GM19023 (cell line): ENCODE results near the gene GFOD1.

Experiments
- ATAC-seq: cut with Tn5 transposase; IDR thresholded peaks from one replicate; pipeline ENCODE4 v1.9.1; 2021; ENCODE audit warnings: mild to moderate bottlenecking, moderate library complexity; ENCODE audit not compliant: unreplicated experiment

Gene GFOD1

DNA sequence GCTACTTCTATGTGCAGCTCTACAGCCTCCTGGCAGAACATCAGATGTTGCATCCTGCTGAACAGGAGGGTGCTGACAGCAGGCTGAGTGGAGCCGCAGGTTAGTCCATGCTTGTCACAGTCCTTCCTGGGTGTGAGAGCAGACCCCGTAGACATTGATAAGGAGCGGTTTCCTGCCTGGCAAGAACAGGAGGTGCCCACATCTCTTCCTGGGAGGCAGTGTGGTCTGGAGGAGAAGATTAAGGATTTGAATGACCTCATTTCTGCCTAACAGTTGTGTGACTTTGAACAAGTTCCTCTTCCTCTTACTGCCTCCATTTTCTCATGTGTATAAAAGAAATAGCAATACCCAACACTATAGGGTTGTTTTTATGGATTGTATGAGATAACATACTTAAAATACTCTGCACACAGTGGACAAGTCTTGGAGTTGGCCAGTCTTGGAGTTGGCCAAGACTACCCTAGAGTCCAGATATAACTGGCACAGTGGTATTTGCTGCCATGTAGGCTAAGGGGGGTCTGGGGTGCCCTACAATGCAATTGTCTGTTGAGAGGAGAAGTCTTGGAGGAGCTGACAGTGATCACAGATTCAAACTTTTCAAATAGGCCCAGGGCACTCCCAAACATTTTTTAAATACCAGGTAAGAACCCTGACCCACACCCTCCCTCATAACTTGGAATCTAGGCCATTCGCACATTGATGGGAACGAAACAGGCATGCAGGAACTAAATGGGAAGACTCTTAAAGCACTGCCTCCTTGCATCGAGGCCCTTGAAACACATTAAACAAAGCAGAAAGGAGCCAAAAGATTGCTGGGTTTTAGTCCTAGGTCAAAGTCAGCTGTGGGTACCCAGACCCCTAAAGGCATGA lies 126.5 kb downstream of the GFOD1 start:
- ATAC-seq = no peak

DNA sequence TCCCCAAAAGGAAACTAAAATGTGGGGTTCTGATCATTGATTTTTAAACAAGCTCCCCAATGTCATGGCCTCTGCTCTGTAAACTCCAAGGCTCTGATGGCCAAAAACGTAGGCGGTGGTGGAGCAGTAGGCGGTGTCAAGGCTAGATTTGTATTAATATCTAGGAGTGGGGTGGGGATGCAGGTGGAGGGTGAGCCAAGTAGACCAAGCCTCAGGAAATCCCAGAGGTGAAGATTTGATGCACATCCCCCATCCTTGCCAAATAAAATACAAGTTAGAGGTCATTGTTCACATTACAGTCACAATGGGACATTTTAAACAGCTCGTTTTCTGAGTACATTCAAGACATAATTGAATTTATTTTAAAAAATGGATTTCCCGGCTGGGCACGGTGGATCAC lies 128.1 kb downstream of the GFOD1 start:
- no peak for ATAC-seq

DNA sequence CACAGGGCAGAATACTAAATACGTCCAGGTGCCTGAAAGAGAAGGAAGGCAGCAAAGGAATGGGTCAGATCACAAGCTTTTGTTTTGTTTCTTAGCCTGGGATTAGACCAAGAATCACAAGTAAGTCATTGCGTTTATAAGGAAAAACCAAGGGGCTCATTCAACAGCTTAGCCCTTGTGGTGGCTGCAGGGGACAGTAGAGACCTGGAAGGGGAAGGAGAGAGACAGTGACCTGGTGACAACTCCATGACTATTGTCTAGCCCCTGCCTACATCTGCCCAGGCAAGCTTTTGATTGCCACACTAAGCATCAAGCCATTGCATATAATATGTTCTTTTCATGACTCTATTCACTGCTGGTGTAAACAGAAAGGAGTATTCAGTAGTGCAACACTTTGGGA lies 128.9 kb downstream of the GFOD1 start:
- no peak for ATAC-seq

DNA sequence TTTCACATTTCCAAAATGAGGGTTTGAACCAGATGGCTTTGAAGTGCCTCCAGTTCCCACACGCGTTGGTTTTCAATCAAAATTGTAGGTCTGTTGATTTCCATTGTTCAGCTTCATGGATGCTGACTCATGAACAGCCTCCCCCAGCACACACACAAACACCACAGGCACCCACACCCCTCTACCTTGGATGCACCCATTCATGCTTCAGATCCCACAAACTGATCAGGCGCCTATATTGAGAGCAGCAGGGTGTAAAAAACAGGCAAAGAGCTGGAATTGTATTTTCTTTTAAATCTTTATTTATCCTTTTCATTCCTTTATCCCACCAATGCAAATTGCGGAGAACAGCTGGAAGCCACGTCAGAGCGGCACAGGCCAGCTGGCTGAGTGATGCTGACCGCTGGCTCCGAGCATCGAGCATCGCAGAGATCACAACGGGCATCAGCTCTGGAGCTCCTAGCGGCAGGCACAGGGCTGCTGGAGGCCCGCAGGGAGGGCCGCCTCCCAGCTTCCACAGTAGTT lies 129.8 kb downstream of the GFOD1 start:
- no peak for ATAC-seq

DNA sequence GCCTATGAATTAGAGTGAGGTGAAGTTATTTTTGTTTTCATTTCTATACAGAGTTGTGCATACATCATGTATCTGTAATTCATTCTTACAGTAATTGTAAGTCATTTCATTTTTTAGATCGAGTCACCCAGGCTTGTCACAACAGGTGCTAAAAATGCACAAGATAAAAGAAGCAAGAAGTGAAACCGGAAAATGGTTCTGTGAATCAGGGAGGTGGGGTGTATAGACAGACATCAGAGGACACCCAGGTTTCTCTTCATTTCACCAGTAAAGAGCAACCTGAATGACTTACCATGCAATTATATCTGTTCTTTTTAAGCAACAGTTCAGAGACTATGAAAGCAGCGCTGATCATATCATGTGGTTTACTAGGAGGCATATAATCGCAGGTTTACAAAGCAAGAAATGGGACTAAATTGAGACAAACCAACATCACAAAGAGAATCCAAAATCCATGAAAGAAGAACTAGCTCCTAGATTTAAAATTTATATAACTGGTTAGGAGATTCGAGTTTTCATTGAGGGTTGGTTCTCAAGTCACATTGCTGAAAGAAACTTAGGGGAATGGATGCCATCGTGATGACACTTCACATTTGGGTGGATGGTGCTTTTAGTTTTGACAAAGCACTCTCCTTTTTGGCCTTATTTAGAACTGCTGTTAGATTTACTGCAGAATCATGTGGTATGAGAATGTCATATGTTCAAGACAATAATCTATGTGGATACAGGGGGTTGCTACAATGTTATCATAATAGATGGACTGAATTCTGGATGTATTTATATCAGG lies 131.2 kb downstream of the GFOD1 start:
- ATAC-seq = peak; percentile 86

DNA sequence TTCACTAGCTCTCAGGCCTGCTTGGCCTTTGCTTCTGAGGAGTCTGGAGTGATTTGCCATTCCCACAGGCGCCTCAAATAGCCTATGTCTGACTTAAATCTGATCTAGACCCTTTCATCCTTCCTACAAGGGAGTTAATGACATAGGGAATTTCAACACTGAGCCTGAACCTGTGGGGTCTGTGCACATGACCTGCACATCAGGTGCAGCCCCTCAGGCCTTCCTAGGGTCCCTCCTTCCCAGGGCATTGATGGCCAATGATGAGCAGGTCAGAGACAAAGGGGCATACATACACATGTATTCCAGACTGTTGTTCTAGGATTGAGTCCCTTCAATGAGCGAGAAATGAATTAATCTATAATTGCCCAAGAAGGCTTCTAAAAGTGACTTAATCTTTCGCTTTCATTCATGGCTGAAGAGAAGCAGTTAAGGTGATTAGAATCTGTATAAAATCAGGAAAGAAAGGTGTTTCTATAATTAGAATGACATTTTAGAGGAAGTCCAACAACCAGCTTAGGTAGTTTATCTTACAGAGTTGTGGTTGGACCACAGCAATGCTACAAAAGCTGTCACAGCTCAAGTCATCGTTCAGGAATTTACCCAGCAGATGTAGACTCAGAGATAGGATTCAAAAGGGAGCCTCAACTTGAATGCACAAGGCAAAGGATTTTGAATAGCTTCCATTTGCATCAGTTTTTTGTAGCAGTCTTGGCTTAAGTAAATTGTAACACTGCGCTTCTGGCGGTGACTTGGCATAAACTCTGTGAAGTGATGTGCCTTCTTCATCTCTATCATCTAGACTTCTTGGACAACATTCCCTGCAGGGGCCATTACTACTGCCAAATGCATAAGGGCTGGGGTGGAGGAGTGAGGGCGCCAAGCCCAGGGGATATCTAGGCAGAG lies 132.1 kb downstream of the GFOD1 start:
- ATAC-seq = peak; percentile 41

DNA sequence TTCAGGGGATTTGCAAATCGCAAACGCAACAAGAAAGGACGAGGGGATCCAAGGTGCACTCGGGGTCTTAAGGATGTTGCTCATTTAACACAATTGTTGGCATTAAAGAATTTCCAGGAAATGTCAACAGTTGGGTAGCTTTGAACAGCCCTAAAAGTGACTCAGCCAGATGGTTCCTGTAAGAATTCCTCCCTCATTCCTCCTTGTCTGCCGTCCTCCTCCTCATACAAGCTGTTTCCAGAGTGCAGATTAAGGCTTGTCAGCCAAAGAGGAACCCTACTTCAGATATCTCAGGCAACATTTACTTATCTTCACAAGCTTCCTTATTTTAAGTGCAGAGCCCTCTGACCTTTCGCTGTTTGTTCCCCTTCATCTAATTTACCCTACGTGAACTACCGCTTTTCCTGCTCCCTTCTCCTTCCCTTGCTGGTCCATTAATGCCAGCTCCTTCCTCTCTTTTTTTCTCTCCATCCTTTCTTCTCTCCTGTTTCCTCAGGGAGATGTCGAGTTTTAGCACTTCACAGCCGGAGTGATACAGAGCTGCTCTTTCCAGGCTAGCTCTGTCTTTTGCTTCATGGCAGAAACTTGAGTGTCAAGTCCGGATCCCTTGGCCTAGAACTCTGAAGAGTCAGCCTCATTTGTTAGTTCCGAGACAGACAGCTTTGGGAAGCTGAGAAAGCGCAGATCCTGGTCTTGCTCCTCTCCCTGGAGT lies 132.9 kb downstream of the GFOD1 start:
- ATAC-seq = no peak

DNA sequence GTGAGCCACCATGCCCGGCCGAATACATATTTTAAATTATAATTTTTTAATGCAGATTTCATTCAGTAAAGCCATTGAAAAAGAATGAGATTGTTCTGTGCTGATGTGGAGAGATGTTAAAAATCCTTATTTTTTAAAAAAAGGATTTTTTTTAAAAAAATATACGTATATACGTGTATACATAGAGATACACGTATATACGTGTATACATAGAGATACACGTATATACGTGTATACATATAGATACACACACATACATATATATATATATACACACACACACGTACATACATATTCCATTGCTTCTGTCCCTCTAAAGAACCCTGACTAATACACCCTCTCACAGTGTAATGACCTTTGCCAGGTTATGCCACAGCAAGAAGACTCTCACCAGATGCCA lies 135.2 kb downstream of the GFOD1 start:
- ATAC-seq = no peak

DNA sequence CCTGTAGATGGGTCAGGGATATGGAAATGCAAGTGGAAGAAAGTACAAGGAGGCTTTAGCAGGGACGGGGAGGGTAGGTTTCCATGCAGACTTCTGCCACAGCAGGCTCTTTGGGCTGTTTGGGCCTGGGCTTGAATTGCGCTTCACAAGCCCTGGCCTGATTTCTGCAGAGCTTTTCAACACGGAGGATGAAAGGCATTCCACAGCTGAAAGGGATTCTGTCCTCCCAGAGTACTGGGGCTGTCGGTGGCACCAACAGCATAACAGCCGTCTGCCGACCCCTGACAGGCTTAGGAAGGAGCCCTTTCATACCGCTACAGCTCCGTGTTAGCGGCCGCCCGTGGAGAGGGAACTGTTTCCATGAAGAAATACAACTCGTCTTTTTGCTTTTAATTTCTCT lies 136.1 kb downstream of the GFOD1 start:
- no peak for ATAC-seq

DNA sequence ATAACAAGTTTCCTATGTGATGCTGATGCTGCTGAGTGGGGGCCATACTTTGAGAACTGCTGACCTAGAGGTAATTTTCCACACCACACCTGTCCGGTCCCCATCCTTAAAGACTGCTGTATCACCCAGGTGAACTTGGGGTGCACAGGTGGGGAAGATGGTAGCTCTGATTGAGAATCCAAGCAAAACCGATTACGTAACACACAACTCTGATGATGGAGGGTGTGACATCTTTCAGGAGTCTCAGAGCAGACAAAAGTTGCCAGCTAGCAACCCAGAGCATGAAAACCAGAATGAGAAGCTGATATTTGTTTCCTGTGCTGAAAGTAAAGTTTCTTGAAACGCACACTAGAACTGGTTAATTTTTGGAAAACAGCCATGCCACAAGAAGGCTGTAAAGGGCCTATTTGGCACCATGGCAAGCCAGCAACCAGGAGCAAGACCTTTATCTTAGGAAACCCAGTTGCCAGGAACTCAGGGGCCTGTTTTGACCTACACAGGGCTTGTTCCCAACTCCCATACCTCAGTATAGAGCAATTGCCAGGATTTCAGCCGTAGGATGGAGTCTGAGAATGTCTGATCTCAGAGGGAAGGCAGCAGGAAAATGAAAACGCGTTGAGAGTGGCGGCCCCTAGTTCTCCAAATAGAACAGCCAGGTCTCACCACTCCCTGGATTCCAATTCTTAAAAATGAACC lies 137.4 kb downstream of the GFOD1 start:
- no peak for ATAC-seq

DNA sequence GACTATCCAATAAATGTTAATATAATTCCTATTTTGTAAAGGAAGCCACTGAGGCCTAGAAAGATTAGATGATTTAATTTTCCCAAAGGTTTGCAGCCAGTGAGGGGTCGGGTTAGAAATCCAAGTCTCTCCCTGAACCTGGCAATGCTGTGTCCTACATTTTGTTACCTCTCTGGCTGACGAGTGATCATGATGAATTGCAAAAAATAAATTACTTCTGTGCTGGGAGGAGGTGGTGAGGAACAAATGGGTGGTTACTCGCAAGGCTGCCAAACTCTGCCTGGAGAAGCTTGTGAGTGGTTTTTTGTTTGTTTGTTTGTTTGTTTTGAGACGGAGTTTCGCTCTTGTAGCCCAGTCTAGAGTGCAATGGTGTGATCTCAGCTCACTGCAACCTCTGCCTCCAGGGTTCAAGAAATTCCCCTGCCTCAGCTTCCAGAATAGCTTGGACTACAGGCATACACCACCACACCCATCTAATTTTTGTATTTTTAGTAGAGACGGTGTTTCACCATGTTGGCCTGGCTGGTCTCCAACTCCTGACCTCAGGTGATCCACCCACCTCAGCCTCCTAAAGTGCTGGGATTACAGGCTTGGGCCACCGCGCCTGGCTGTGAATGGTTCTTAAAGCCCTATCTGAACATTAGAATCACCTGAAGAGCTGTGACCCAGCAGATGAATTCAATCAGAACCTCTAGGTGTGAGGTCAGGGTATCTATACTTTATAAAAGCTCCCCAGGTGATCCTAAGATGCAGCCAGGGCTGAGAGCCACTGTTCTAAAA lies 138.9 kb downstream of the GFOD1 start:
- ATAC-seq = no peak

DNA sequence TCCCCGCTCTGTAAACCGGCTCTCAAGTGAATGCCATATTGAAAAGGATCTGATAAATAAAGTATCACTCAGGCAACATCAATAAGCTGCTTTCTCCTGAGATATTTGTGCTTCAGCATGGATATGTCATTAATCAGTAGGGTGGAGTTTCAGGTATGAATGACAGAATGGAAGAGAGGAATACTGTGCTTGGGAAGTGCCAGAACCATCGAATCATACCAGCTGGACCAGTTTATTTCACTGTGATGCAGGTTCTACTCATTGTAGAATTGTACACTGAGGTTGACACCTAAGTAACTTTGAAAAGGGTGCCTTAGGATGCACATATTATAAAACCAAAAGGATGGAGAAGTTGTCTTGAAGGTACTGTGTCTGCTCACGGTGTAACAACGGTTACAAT lies 141.2 kb downstream of the GFOD1 start:
- no peak for ATAC-seq

DNA sequence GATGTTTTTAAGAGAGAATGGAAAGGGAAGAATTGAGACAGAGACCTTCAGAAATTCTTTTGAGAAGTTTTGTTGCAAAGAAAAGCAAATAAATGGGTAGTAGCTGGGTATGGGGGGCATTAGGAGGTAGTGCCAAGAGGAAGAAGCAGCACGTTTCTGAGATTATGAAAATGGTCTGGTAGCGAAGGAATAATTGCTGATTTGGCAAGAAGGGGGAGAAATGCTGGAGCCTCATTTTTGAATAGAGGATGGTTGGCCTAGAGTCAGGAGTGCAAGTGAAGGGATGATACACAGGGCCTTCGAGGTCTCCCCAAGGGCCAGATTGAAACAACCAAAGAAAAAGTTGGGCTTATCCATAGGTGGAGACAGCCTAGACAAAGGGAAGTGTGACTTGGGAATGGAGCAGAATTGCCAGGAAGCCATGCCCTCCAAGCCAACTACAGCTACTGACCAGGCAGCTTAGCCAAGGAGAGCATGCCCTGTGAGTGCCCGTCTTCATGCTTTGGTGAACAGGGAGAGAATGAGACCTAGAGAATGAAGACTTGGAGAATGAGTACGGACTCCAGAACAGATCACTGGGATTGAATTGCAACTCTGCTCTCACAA lies 144.9 kb downstream of the GFOD1 start:
- no peak for ATAC-seq

DNA sequence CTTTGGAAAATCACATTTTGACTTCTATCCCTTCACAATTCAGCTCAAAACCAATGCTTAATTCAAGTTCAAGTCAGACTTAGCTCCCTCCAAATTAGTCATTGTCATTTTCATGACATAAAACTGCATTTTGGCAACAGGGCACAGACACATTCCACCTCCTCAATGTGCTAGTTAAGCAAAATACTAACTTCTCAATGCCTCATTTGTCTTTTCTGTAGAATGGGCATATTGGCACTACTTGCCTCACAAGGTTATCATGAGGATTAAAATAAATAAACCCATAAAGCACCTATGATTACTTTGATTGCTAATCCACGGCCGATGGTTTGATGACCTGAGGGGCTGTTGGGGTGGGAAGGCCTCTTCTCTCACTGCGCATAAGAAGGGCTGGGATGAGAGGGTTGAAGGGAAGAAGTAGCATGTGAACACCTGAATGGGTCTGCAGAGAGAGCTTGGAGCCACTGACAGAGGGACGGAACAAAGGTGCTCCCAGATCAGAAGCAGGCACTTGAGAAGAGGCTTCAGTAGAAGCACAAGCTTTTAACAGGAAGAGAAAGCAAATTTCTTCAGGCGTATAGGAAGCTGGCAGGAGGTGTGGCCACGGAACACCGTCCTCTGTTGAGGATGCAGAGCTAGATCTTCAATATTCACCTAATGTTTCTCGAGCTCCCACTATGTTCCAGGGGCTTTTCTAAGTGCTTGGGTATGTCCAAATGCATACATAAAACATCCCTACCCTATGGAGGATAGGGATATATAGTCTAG lies 147.4 kb downstream of the GFOD1 start:
- ATAC-seq = no peak

DNA sequence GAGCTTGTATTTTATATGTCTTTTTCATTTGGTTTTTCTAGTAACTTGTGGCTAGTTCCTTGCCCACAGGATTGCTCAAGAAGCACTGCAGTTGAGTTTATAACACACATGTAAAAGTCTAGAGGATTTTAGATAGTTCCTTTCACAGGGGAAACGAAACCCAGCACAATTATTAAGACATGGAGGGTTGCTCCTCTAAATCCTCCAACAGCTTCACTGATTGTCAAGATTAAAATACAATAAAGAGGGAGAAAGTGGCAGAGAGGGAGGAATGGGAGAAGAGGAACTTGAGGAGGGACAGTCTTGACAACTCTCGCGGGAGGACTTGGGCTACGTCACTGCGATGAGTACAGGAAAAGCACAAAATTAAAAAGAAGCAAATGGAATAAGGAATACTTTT lies 149.4 kb downstream of the GFOD1 start:
- no peak for ATAC-seq

DNA sequence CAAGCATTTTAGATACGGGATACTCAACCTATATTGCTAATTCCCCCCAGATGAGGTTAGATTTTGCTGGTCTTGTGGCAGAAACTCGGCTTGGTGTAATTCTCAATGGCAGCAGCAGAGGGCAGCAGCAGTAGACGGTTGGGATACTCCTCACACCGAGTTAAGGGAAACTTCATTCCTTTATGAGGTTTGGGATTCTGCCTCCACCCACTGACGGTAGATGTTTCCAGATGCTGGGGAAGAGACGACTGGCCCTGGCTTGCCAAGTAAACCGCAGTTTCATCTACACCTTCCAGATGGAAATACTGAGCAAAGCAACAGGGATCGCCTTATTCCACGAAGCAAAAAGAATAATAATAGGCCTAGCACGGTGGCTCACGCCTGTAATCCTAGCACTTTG lies 150.8 kb downstream of the GFOD1 start:
- ATAC-seq = no peak

DNA sequence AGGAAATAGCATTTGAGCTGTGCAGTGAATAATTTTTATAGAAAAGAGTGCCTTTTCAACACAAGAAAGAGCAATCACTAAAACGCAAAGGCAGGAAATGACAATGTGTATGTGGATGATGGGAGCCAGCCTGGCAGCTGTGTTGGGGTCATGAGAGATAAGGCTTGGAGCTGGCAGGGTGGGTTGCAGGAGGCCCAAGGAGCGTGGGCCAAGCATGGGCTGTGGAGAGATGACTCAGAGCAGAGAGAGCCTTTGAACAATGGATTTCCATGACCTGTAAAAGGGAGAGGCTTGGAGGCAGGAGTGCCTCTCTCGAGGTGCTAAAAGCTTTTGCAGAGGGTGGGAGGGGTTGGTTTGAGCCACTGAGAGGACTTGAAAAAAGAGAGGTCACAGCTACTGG lies 152.4 kb downstream of the GFOD1 start:
- ATAC-seq = no peak

DNA sequence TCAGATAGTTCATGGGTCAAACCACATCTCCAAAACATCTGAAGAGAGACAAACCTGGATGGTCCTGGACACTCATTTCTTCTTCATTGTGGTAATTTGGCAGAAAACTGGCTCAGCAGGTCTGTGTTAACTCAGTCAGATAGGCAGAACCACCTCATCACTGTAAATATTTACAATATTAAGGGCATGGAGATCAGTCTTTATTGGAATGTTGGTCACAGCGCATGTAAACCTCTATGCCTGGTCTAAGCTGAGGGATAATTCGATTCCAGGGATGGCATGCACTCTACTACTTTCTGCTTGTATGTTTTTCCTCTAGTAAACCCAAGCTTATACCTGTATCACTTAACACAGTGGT lies 155.1 kb downstream of the GFOD1 start:
- no peak for ATAC-seq
